Measurements from ENCODE around the gene CDH23. TPM values are rescaled to one million over a fixed set of nuclear protein-coding genes. Genes with fewer than 3 reads are reported as not detected.
A peak's percentile ranks its signal among the peaks of the same experiment; 100 is the strongest.

CDH23 gene
- total RNA-seq, 4 donors from 2014 or later = 14.4 to 29.6 (median 19.7) TPM

- Histone ChIP-seq H3K4me1 (peaks cover 47 to 86% (median 66%) of the 10 kb centered on the region in 4 donors), H3K27ac (replicated peaks in 1 of 4) (no peak overlapping the region)
- WGBS = 90% methylated on average over 9 of the region's 14 CpGs
Measured at GRCh38 chr10:71834343-71834674, 437.6 kb downstream of the CDH23 start.

GRCh38 chr10:71835671-71836595, 439.2 kb downstream of the CDH23 start:
- DNase-seq (ENCODE audit: extremely low spot score) = no peak
- H3K9me3 ChIP-seq = no peaks in the 10 kb centered on the region
- TF ChIP-seq EP300 (IDR thresholded peaks at IDR 0.05) (no peak), POLR2AphosphoS5 (IDR thresholded peaks at IDR 0.05) (no peak), CTCF (IDR thresholded peaks at IDR 0.05) (no peak), POLR2A (IDR thresholded peaks at IDR 0.05; ENCODE audit: low read depth) (no peak)
- peak overlapping the region in 2 of 4 donors; percentile 1 to 3 for H3K4me3 ChIP-seq
- intact Hi-C loops (cut with DNase I) = no loop called here
- peaks cover 8 to 34% (median 25%) of the 10 kb centered on the region in 4 donors for H3K36me3 ChIP-seq
- no peaks in the 10 kb centered on the region for H3K27me3 ChIP-seq
- H3K27ac ChIP-seq (replicated peaks in 1 of 4) = peak overlapping the region; percentile 63 to 76 (median 72)
- WGBS = 35% methylated on average over 10 of the region's 11 CpGs
- H3K4me1 ChIP-seq = peaks cover 62 to 93% (median 81%) of the 10 kb centered on the region in 4 donors

More at GRCh38 chr10:71834343-71834674, 437.6 kb downstream of the CDH23 start:
- intact Hi-C loops (cut with DNase I) = no loop called here
- DNase-seq (ENCODE audit: extremely low spot score) = no peak
- Histone ChIP-seq H3K36me3 (peaks cover 24 to 51% (median 42%) of the 10 kb centered on the region in 4 donors), H3K27me3 (no peaks in the 10 kb centered on the region), H3K4me3 (no peak overlapping the region), H3K9me3 (no peaks in the 10 kb centered on the region)
- TF ChIP-seq POLR2AphosphoS5 (IDR thresholded peaks at IDR 0.05) (no peak), POLR2A (IDR thresholded peaks at IDR 0.05; ENCODE audit: low read depth) (no peak), CTCF (IDR thresholded peaks at IDR 0.05) (no peak), EP300 (IDR thresholded peaks at IDR 0.05) (no peak)

- intact Hi-C loops (cut with DNase I) = no loop called here
- peak overlapping the region in 1 of 4 donors; percentile 3 for H3K4me3 ChIP-seq
- peaks cover 69 to 93% (median 85%) of the 10 kb centered on the region in 4 donors for H3K4me1 ChIP-seq
Measured at GRCh38 chr10:71836596-71836974, 439.9 kb downstream of the CDH23 start.

GRCh38 chr10:71837098-71837827, 440.5 kb downstream of the CDH23 start:
- Histone ChIP-seq H3K36me3 (peaks cover 0 to 21% (median 12%) of the 10 kb centered on the region in 4 donors), H3K4me3 (no peak overlapping the region), H3K27me3 (no peaks in the 10 kb centered on the region), H3K27ac (replicated peaks in 1 of 4) (peak overlapping the region; percentile 63 to 76 (median 72)), H3K9me3 (no peaks in the 10 kb centered on the region), H3K4me1 (peaks cover 74 to 92% (median 88%) of the 10 kb centered on the region in 4 donors)
- TF ChIP-seq CTCF (IDR thresholded peaks at IDR 0.05) = peak in 2 of 3 experiments; percentile 12 to 30
- TF ChIP-seq POLR2AphosphoS5 (IDR thresholded peaks at IDR 0.05) = no peak
- 70% methylated on average over 17 of the region's 17 CpGs for WGBS
- no peak for DNase-seq (ENCODE audit: extremely low spot score)
- intact Hi-C loops (cut with DNase I) = no loop called here

More at GRCh38 chr10:71836596-71836974, 439.9 kb downstream of the CDH23 start:
- Histone ChIP-seq H3K9me3 (no peaks in the 10 kb centered on the region), H3K27me3 (no peaks in the 10 kb centered on the region), H3K27ac (replicated peaks in 1 of 4) (peak overlapping the region; percentile 63 to 76 (median 72)), H3K36me3 (peaks cover 1 to 28% (median 19%) of the 10 kb centered on the region in 4 donors)
- no peak for DNase-seq (ENCODE audit: extremely low spot score)
- TF ChIP-seq POLR2A (IDR thresholded peaks at IDR 0.05; ENCODE audit: low read depth) = no peak
- TF ChIP-seq POLR2AphosphoS5 (IDR thresholded peaks at IDR 0.05) = no peak
- no peak for TF ChIP-seq EP300 (IDR thresholded peaks at IDR 0.05)
- TF ChIP-seq CTCF (IDR thresholded peaks at IDR 0.05) = no peak
- 71% methylated on average over 4 of the region's 4 CpGs for WGBS
